ENCODE results near the gene KCNIP4. TPM values are rescaled to one million over a fixed set of nuclear protein-coding genes. Genes with fewer than 3 reads are reported as not detected.

KCNIP4 gene
- total and polyA plus RNA-seq, 2 donors (not counting 3 experiments of a cell fraction or from before 2014, with no cell fraction given), result not detected

GRCh38 chr4:21901281-21901680 is 47.3 kb downstream of the KCNIP4 start:
- TF ChIP-seq EZH2 (IDR thresholded peaks at IDR 0.05; ENCODE audit: borderline replicate concordance, low read depth, low read length, severe bottlenecking) (no peak), POLR2A (IDR thresholded peaks at IDR 0.05; ENCODE audit: low read depth, low read length) (no peak), GATA2 (IDR thresholded peaks at IDR 0.05; ENCODE audit: insufficient read depth, insufficient read length, low read depth, low read length) (no peak), FOS (IDR thresholded peaks at IDR 0.05; ENCODE audit: borderline replicate concordance, insufficient read depth, low read length) (no peak), MYC (IDR thresholded peaks at IDR 0.05; ENCODE audit: low read depth, low read length) (no peak), JUN (IDR thresholded peaks at IDR 0.05; ENCODE audit: borderline replicate concordance, insufficient read depth, insufficient read length, low read depth) (no peak)
- TF ChIP-seq, protein P1, sequence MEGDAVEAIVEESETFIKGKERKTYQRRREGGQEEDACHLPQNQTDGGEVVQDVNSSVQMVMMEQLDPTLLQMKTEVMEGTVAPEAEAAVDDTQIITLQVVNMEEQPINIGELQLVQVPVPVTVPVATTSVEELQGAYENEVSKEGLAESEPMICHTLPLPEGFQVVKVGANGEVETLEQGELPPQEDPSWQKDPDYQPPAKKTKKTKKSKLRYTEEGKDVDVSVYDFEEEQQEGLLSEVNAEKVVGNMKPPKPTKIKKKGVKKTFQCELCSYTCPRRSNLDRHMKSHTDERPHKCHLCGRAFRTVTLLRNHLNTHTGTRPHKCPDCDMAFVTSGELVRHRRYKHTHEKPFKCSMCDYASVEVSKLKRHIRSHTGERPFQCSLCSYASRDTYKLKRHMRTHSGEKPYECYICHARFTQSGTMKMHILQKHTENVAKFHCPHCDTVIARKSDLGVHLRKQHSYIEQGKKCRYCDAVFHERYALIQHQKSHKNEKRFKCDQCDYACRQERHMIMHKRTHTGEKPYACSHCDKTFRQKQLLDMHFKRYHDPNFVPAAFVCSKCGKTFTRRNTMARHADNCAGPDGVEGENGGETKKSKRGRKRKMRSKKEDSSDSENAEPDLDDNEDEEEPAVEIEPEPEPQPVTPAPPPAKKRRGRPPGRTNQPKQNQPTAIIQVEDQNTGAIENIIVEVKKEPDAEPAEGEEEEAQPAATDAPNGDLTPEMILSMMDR (IDR thresholded peaks at IDR 0.05; ENCODE audit: extremely low read depth in 1 of 2, insufficient read depth in 1 of 2, low read depth in 1 of 2, low read length in 2 of 2), result no peak
- ChIA-PET CTCF (no interaction called here), POLR2A (no interaction called here)
- H3K36me3 ChIP-seq (ENCODE audit: control insufficient read depth in 2 of 2, extremely low read depth in 1 of 2, insufficient read depth in 2 of 2, low read length in 2 of 2), result no peaks in the 10 kb centered on the region
- intact Hi-C loops (cut with micrococcal nuclease), result no loop called here
- H3K4me3 ChIP-seq (replicated peaks in 1 of 3; ENCODE audit: insufficient read depth in 1 of 3, low read depth in 1 of 3, low read length in 3 of 3), result no peak overlapping the region
- peaks cover 2% of the 10 kb centered on the region for H3K9me3 ChIP-seq (replicated peaks; ENCODE audit: control insufficient read depth, insufficient read depth, low read length)
- dilution Hi-C loops (cut with MboI; ENCODE audit: extremely low pct_ligation_motif_present, low sequenced_read_pairs), result no loop called here
- no peak overlapping the region for H2AFZ ChIP-seq (ENCODE audit: low read depth, low read length)
- H4K20me1 ChIP-seq (replicated peaks; ENCODE audit: control insufficient read depth, extremely low read depth, insufficient read depth, low read length), result no peaks in the 10 kb centered on the region
- H3K4me2 ChIP-seq (ENCODE audit: insufficient read depth, low read length), result no peak overlapping the region
- H3K27ac ChIP-seq (ENCODE audit: insufficient read depth, low read depth, low read length), result no peak overlapping the region
- no peaks in the 10 kb centered on the region for H3K27me3 ChIP-seq (ENCODE audit: control insufficient read depth in 2 of 2, insufficient read depth in 2 of 2, low read length in 2 of 2)
- H3K9me1 ChIP-seq (replicated peaks; ENCODE audit: control insufficient read depth, extremely low read depth, insufficient read depth, low read length), result no peaks in the 10 kb centered on the region
- H3K4me1 ChIP-seq (ENCODE audit: control insufficient read depth, extremely low read depth, insufficient read depth, low read length), result no peaks in the 10 kb centered on the region
- BruUV-seq (replicated peaks), result no TSS peak
- FAIRE-seq (no peak), DNase-seq (ENCODE audit: low read depth, low spot score) (no peak)
- no peaks in the 10 kb centered on the region for H3K79me2 ChIP-seq (ENCODE audit: control insufficient read depth, insufficient read depth, low read length)
- no peak overlapping the region for H3K9ac ChIP-seq (replicated peaks; ENCODE audit: extremely low read depth, insufficient read depth, low read length)

GRCh38 chr4:21900211-21900610 is 48.4 kb downstream of the KCNIP4 start:
- intact Hi-C loops (cut with micrococcal nuclease) (no loop called here), dilution Hi-C loops (cut with MboI; ENCODE audit: extremely low pct_ligation_motif_present, low sequenced_read_pairs) (no loop called here)
- no peaks in the 10 kb centered on the region for H4K20me1 ChIP-seq (replicated peaks; ENCODE audit: control insufficient read depth, extremely low read depth, insufficient read depth, low read length)
- BruUV-seq (replicated peaks), result no TSS peak
- CTCF ChIA-PET, result no interaction called here
- no peak overlapping the region for H3K27ac ChIP-seq (ENCODE audit: insufficient read depth, low read depth, low read length)
- no peak for TF ChIP-seq GATA2 (IDR thresholded peaks at IDR 0.05; ENCODE audit: insufficient read depth, insufficient read length, low read depth, low read length)
- TF ChIP-seq, protein P1 (IDR thresholded peaks at IDR 0.05; ENCODE audit: extremely low read depth in 1 of 2, insufficient read depth in 1 of 2, low read depth in 1 of 2, low read length in 2 of 2), result no peak
- TF ChIP-seq POLR2AphosphoS5 (IDR thresholded peaks at IDR 0.05; ENCODE audit: insufficient read depth, low read depth, low read length), result no peak
- no peak for TF ChIP-seq EZH2 (IDR thresholded peaks at IDR 0.05; ENCODE audit: borderline replicate concordance, low read depth, low read length, severe bottlenecking)
- TF ChIP-seq FOS (IDR thresholded peaks at IDR 0.05; ENCODE audit: borderline replicate concordance, insufficient read depth, low read length), result peak; percentile 4
- no peak for TF ChIP-seq JUN (IDR thresholded peaks at IDR 0.05; ENCODE audit: borderline replicate concordance, insufficient read depth, insufficient read length, low read depth)
- no peak for TF ChIP-seq MYC (IDR thresholded peaks at IDR 0.05; ENCODE audit: low read depth, low read length)
- TF ChIP-seq MAX (IDR thresholded peaks at IDR 0.05; ENCODE audit: insufficient read depth, insufficient read length), result no peak
- no peak for TF ChIP-seq POLR2A (IDR thresholded peaks at IDR 0.05; ENCODE audit: low read depth, low read length)
- no peak for DNase-seq (ENCODE audit: low read depth, low spot score)
- no peaks in the 10 kb centered on the region for H3K4me1 ChIP-seq (ENCODE audit: control insufficient read depth, extremely low read depth, insufficient read depth, low read length)
- no peak overlapping the region for H3K9ac ChIP-seq (replicated peaks; ENCODE audit: extremely low read depth, insufficient read depth, low read length)
- H3K27me3 ChIP-seq (ENCODE audit: control insufficient read depth in 2 of 2, insufficient read depth in 2 of 2, low read length in 2 of 2), result no peaks in the 10 kb centered on the region
- no peaks in the 10 kb centered on the region for H3K79me2 ChIP-seq (ENCODE audit: control insufficient read depth, insufficient read depth, low read length)
- no peak overlapping the region for H3K4me3 ChIP-seq (replicated peaks in 1 of 3; ENCODE audit: insufficient read depth in 1 of 3, low read depth in 1 of 3, low read length in 3 of 3)
- POLR2A ChIA-PET, result no interaction called here
- H2AFZ ChIP-seq (ENCODE audit: low read depth, low read length), result no peak overlapping the region
- H3K4me2 ChIP-seq (ENCODE audit: insufficient read depth, low read length), result no peak overlapping the region
- no peaks in the 10 kb centered on the region for H3K9me1 ChIP-seq (replicated peaks; ENCODE audit: control insufficient read depth, extremely low read depth, insufficient read depth, low read length)
- no peaks in the 10 kb centered on the region for H3K36me3 ChIP-seq (ENCODE audit: control insufficient read depth in 2 of 2, extremely low read depth in 1 of 2, insufficient read depth in 2 of 2, low read length in 2 of 2)
- peaks cover 2% of the 10 kb centered on the region for H3K9me3 ChIP-seq (replicated peaks; ENCODE audit: control insufficient read depth, insufficient read depth, low read length)
- FAIRE-seq, result no peak

Data from endothelial cell of umbilical vein (primary cell).